ENCODE measurements around the gene FAM174C.

Gene FAM174C

DNA sequence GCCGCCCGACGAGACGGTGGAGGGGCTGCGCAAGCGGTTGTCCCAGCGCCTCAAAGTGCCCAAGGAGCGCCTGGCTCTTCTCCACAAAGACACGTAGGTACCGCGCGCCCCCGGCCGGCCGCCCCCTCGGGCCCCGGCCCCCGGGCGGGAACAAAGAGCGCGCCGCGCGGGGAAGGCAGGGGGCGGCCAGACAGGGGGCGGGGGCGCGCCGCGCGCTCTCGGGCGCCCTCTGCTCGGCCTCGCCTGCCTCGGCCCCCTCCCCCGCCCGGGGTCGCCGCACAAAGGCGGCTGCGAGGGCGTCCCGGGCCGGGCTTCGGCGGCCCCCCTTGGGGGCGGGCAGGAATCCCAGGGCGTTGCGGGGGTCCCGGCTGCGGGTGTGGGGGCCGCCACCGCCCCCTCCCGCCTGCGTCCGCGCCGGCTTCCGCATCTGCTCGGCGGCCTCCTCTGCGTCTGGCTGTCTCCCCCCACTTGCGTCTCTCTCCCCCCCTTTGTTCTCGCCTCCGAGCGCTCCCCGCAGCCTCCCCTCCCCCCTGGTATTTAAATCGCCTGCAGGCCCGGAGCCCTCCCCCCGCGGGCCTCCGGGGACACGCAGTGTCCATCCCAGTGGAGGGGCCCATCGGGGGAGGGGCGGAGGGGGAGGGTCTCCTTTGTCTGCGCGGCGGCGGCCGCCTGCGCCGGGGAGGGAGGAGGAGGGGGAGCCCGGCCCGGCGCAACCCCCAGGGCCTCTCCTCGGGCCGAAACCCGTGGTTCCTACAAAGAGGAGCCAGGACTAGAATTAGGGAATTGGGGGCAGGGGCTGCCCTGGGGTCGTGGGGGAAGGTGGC is 24.7 kb upstream of the FAM174C start:
- peak; percentile 63 for DNase-seq (ENCODE audit: low read depth)
- TF ChIP-seq MYC (IDR thresholded peaks at IDR 0.05; ENCODE audit: low read depth, low read length) (no peak), POLR2A (IDR thresholded peaks at IDR 0.05; ENCODE audit: extremely low read depth, insufficient read length) (no peak), MAX (IDR thresholded peaks at IDR 0.05; ENCODE audit: low read depth, low read length) (no peak)
- TF ChIP-seq, protein P1, sequence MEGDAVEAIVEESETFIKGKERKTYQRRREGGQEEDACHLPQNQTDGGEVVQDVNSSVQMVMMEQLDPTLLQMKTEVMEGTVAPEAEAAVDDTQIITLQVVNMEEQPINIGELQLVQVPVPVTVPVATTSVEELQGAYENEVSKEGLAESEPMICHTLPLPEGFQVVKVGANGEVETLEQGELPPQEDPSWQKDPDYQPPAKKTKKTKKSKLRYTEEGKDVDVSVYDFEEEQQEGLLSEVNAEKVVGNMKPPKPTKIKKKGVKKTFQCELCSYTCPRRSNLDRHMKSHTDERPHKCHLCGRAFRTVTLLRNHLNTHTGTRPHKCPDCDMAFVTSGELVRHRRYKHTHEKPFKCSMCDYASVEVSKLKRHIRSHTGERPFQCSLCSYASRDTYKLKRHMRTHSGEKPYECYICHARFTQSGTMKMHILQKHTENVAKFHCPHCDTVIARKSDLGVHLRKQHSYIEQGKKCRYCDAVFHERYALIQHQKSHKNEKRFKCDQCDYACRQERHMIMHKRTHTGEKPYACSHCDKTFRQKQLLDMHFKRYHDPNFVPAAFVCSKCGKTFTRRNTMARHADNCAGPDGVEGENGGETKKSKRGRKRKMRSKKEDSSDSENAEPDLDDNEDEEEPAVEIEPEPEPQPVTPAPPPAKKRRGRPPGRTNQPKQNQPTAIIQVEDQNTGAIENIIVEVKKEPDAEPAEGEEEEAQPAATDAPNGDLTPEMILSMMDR (IDR thresholded peaks at IDR 0.05; ENCODE audit: low read depth, low read length) = no peak
- H3K4me3 ChIP-seq (ENCODE audit: low read depth, low read length) = peak overlapping the region; percentile 54

DNA sequence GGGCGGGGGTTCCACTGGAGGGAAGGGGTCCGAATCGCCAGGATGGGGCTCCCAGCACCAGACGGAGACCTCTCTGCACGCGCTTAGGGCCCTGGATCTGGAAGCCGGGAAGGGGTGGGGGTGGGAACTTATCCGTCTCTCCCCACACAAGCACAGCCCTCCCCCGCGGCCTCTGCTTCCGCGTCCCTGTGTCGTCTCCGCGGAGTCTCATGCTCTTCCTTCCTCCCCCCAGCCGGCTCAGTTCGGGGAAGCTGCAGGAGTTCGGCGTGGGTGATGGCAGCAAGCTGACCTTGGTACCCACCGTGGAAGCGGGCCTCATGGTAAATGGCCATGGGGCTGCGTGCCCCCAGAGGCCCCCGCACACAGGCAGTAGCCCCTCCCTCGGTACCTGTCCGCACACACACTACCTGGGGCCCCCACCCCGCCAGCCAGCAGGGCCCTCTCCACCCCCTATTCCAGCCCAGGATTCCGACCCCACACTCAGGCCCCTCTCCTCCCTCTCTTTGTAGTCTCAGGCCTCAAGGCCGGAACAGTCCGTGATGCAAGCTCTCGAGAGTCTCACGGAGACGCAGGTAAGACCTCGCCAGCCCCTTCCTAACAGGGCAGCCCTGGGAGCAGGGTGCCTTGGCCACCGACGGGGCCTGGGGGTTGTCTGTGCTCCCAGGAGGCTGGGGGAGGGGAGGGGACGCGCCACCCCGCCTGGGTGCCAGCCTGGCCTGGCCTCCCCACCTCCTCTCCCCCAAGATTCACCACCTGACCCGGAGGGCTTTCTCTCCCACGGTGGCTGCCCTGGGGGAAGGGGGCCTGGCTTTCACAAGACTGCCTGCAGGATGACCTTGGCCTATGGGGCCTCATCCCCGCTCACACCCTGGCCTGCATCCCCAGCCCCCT is 23.8 kb upstream of the FAM174C start:
- peak; percentile 76 for DNase-seq (ENCODE audit: low read depth)
- H3K4me3 ChIP-seq (ENCODE audit: low read depth, low read length) = peak overlapping the region; percentile 54
- TF ChIP-seq MAX (IDR thresholded peaks at IDR 0.05; ENCODE audit: low read depth, low read length) = no peak
- no peak for TF ChIP-seq POLR2A (IDR thresholded peaks at IDR 0.05; ENCODE audit: extremely low read depth, insufficient read length)
- TF ChIP-seq, protein P1 (IDR thresholded peaks at IDR 0.05; ENCODE audit: low read depth, low read length) = no peak
- no peak for TF ChIP-seq MYC (IDR thresholded peaks at IDR 0.05; ENCODE audit: low read depth, low read length)

DNA sequence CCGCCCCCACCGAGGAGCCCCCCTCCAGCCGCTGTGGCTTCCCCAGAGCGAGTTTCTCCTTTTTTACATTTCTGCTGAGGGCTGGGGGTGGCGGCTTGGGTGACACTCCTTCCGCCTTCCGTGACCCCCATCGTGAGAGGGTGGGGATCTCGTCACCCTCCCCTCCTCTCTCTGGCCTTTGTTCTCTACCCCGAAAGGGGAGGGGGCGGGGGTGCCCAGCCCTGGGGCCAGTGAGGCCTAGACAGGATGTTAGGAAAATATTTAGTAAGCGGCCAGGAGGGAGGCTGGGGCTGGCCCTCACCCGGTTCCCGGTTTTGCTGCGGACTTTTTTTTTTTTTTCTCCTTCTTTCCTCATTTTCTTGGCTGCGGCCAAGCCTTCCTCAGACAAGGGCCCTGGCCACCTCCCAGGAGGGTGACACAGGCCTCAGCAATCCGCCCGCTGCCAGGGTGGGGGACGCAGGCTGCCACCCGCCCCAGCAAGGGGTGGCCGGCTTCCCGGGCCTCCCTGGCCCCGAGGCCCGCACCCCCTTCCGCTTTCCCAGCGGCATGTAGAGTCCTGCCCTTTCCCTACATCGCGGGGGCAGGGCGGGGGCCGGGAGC is 23.0 kb upstream of the FAM174C start:
- TF ChIP-seq POLR2A (IDR thresholded peaks at IDR 0.05; ENCODE audit: extremely low read depth, insufficient read length) (no peak), MAX (IDR thresholded peaks at IDR 0.05; ENCODE audit: low read depth, low read length) (no peak), MYC (IDR thresholded peaks at IDR 0.05; ENCODE audit: low read depth, low read length) (no peak)
- TF ChIP-seq, protein P1 (IDR thresholded peaks at IDR 0.05; ENCODE audit: low read depth, low read length) = no peak
- peak; percentile 89 for DNase-seq (ENCODE audit: low read depth)
- peak overlapping the region; percentile 25 for H3K4me3 ChIP-seq (ENCODE audit: low read depth, low read length)

GRCh38 chr19:1252821-1253513 is 22.4 kb upstream of the FAM174C start:
- peak; percentile 93 for DNase-seq (ENCODE audit: low read depth)
- 0 out of 2 replicates have a peak, but pooled peaks have one; percentile 27 for TF ChIP-seq MAX (IDR thresholded peaks at IDR 0.05; ENCODE audit: low read depth, low read length)
- TF ChIP-seq POLR2A (IDR thresholded peaks at IDR 0.05; ENCODE audit: extremely low read depth, insufficient read length) = no peak
- TF ChIP-seq MYC (IDR thresholded peaks at IDR 0.05; ENCODE audit: low read depth, low read length) = 0 out of 2 replicates have a peak, but pooled peaks have one; percentile 11
- no peak overlapping the region for H3K4me3 ChIP-seq (ENCODE audit: low read depth, low read length)

DNA sequence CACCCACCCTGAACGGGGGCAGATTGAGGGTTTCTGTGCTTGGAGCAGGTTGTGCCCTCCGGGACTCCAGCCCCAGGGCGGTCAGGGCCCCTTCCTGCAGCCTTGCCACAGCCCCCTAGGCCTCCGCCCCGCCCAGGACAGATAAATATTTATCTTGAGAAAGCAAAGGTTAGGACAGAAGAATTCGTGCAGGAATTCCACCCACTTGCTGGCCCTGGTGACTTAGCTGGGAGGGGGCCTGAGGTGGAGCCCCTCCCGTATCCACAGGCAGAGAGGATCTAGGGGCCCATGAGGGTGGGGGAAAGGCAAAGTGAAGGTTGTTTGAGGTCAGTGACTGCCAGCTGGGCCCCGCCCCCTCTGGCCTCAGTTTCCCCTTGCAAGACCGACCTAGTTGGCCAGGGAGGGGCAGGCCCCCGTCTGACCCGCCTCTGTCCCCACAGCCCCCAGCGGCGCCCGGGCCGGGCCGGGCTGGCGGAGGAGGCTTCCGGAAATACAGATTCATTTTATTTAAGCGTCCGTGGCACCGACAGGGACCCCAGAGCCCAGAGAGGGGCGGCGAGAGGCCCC is 21.7 kb upstream of the FAM174C start:
- no peak overlapping the region for H3K4me3 ChIP-seq (ENCODE audit: low read depth, low read length)
- TF ChIP-seq MYC (IDR thresholded peaks at IDR 0.05; ENCODE audit: low read depth, low read length) (no peak), POLR2A (IDR thresholded peaks at IDR 0.05; ENCODE audit: extremely low read depth, insufficient read length) (no peak), MAX (IDR thresholded peaks at IDR 0.05; ENCODE audit: low read depth, low read length) (no peak)
- TF ChIP-seq, protein P1 (IDR thresholded peaks at IDR 0.05; ENCODE audit: low read depth, low read length) = no peak
- no peak for DNase-seq (ENCODE audit: low read depth)

Data from NB4 (cell line).